HG03432 (cell line): ENCODE measurements around the gene SOS2.
"Not testable (repeated sequence)": the region's sequence is repeated elsewhere in the genome, so short reads cannot be mapped to it uniquely, and the experiment has no call there.

ENCODE experiments used
- ATAC-seq: cut with Tn5 transposase; IDR thresholded peaks from one replicate; pipeline ENCODE4 v1.9.1; 2021; ENCODE audit warnings: mild to moderate bottlenecking, moderate library complexity; ENCODE audit not compliant: unreplicated experiment

SOS2 gene

GRCh38 chr14:50228313-50228712 is 3.1 kb downstream of the SOS2 start:
- ATAC-seq, result no peak

GRCh38 chr14:50225974-50226297 is 5.4 kb downstream of the SOS2 start:
- no peak for ATAC-seq

- no peak for ATAC-seq
Measured at GRCh38 chr14:50225067-50225973, 6.1 kb downstream of the SOS2 start.

- ATAC-seq, result no peak
Measured at GRCh38 chr14:50222055-50222613, 9.2 kb downstream of the SOS2 start.

GRCh38 chr14:50218501-50218900 is 12.9 kb downstream of the SOS2 start:
- no peak for ATAC-seq

GRCh38 chr14:50215416-50215815 is 16.0 kb downstream of the SOS2 start:
- ATAC-seq, result no peak

GRCh38 chr14:50213795-50214194 is 17.6 kb downstream of the SOS2 start:
- ATAC-seq, result no peak

GRCh38 chr14:50212726-50213125 is 18.7 kb downstream of the SOS2 start:
- ATAC-seq, result no peak

- no peak for ATAC-seq
Measured at GRCh38 chr14:50210074-50210473, 21.3 kb downstream of the SOS2 start.

GRCh38 chr14:50198499-50198898 is 32.9 kb downstream of the SOS2 start:
- no peak for ATAC-seq

- no peak for ATAC-seq
Measured at GRCh38 chr14:50191499-50191898, 39.9 kb downstream of the SOS2 start.

GRCh38 chr14:50186107-50186506 is 45.3 kb downstream of the SOS2 start:
- no peak for ATAC-seq

- ATAC-seq, result no peak
Measured at GRCh38 chr14:50173891-50174290, 57.5 kb downstream of the SOS2 start.

- no peak for ATAC-seq
Measured at GRCh38 chr14:50171895-50172294, 59.5 kb downstream of the SOS2 start.

GRCh38 chr14:50167381-50167780 is 64.0 kb downstream of the SOS2 start:
- not testable (repeated sequence) for ATAC-seq

GRCh38 chr14:50156111-50156510 is 75.3 kb downstream of the SOS2 start:
- ATAC-seq, result no peak

- no peak for ATAC-seq
Measured at GRCh38 chr14:50148799-50149198, 82.6 kb downstream of the SOS2 start.

- ATAC-seq, result no peak
Measured at GRCh38 chr14:50139192-50139591, 92.2 kb downstream of the SOS2 start.

- no peak for ATAC-seq
Measured at GRCh38 chr14:50127802-50128201, 103.6 kb downstream of the SOS2 start.

GRCh38 chr14:50123062-50123461 is 108.3 kb downstream of the SOS2 start:
- no peak for ATAC-seq

GRCh38 chr14:50122291-50122690 is 109.1 kb downstream of the SOS2 start:
- no peak for ATAC-seq

- no peak for ATAC-seq
Measured at GRCh38 chr14:50121486-50121885, 109.9 kb downstream of the SOS2 start.

GRCh38 chr14:50117456-50117855 is 113.9 kb downstream of the SOS2 start:
- no peak for ATAC-seq
